HCT116 (cell line): ENCODE measurements around the gene CDHR5. TPM values are rescaled to one million over a fixed set of nuclear protein-coding genes. Genes with fewer than 3 reads are reported as not detected.
"Not testable (repeated sequence)": the region's sequence is repeated elsewhere in the genome, so short reads cannot be mapped to it uniquely, and the experiment has no call there.

Source experiments
- ATAC-seq: fragments of 200-7000 bp; cut with Tn5 transposase; 2 replicates; pipeline ENCODE4 v1.9.1; 2020; ENCODE audit warnings: mild to moderate bottlenecking, moderate library complexity
- BruUV-seq: library from RNA; stranded (reverse); fragments of 400-500 nt; replicated peaks from 2 replicates; lab custom pipeline; 2021; lab: Mats Ljungman, UMichigan
- CTCF ChIA-PET: fragments of 300-600 bp; sonication (Branson Sonifier 250); formaldehyde crosslinking; loops from one replicate; lab custom pipeline; 2021; ENCODE audit warnings: antibody characterized with exemption; lab: Charles Lee
- POLR2A ChIA-PET: fragments of 300-600, 350-600 bp; sonication (Branson Sonifier 250); formaldehyde crosslinking; loops from one replicate; lab custom pipeline; 2021; ENCODE audit warnings: antibody characterized with exemption; lab: Charles Lee
- RAD21 ChIA-PET, 2 experiments: fragments of 300-600 bp; sonication (Branson Sonifier 250); formaldehyde crosslinking; loops; one replicate each; lab custom pipeline; 2023; ENCODE audit warnings: low total read pairs in 2 of 2; ENCODE audit not compliant: uncharacterized antibody in 2 of 2, unreplicated experiment in 2 of 2, low non-redundant PET in 1 of 2; lab: Charles Lee
- DNase-seq: peaks from one replicate; pipeline ENCODE4 v3.0.0-alpha.2; 2010; ENCODE audit warnings: low read depth, low spot score
- H2AFZ ChIP-seq: fragments of 200-600 bp; shearing (Covaris generic), sonication (generic); 2 replicates; pipeline ENCODE4 v1.6.1; 2017; ENCODE audit warnings: low read depth, mixed run types, mixed read lengths, antibody characterized with exemption, low read length; ENCODE audit not compliant: poor library complexity, severe bottlenecking
- H3K27ac ChIP-seq: 2 replicates; pipeline ENCODE4 v1.5.1; 2012; ENCODE audit warnings: low read depth, low read length
- H3K27me3 ChIP-seq: fragments of 200-600 bp; sonication (generic); 2 replicates; pipeline ENCODE4 v1.6.1; 2016; ENCODE audit warnings: mixed run types, low read length, mixed read lengths; ENCODE audit not compliant: insufficient read depth
- H3K36me3 ChIP-seq, 2 experiments: fragments of 200-500 bp in 1 of 2; fragments of 200-600 bp in 1 of 2; sonication (Bioruptor generic) in 1 of 2; sonication (generic) in 1 of 2; 2 replicates each; pipeline versions ENCODE4 v1.5.1 to v1.6.1; 2014 to 2016; ENCODE audit warnings: low read length in 2 of 2, inconsistent platforms in 1 of 2, mixed read lengths in 1 of 2, mixed run types in 1 of 2; ENCODE audit not compliant: insufficient read depth in 2 of 2, control insufficient read depth in 1 of 2
- H3K4me1 ChIP-seq, 2 experiments: fragments of 200-600 bp in 1 of 2; sonication (generic) in 1 of 2; 2 replicates each; pipeline versions ENCODE4 v1.5.1 to v1.6.1; 2012 to 2017; ENCODE audit warnings: low read length in 2 of 2, inconsistent platforms in 1 of 2, mild to moderate bottlenecking in 1 of 2, mixed read lengths in 1 of 2, mixed run types in 1 of 2, moderate library complexity in 1 of 2; ENCODE audit not compliant: insufficient read depth in 2 of 2, control insufficient read depth in 1 of 2
- H3K4me2 ChIP-seq: fragments of 200-600 bp; sonication (generic); 2 replicates; pipeline ENCODE4 v1.6.1; 2017; ENCODE audit warnings: mixed run types, low read length, mixed read lengths
- H3K4me3 ChIP-seq, 2 experiments: fragments of 200-600 bp in 1 of 2; sonication (generic) in 1 of 2; replicated peaks in 1 of 2; 2 replicates each; pipeline ENCODE4 v1.5.1; 2011 to 2016; ENCODE audit warnings: low read length in 2 of 2, control low read depth in 1 of 2, low read depth in 1 of 2, mild to moderate bottlenecking in 1 of 2, mixed read lengths in 1 of 2, mixed run types in 1 of 2
- H3K79me2 ChIP-seq: fragments of 200-600 bp; sonication (generic); 2 replicates; pipeline ENCODE4 v1.6.1; 2017; ENCODE audit warnings: mild to moderate bottlenecking, mixed run types, low read length, moderate library complexity, mixed read lengths; ENCODE audit not compliant: insufficient read depth
- H3K9ac ChIP-seq: fragments of 200-600 bp; sonication (generic); 2 replicates; pipeline ENCODE4 v1.6.1; 2016; ENCODE audit warnings: low read length, mixed read lengths
- H3K9me2 ChIP-seq: fragments of 200-600 bp; sonication (generic), shearing (Covaris generic); 2 replicates; pipeline ENCODE4 v1.6.1; 2017; ENCODE audit warnings: mixed run types, mild to moderate bottlenecking, moderate library complexity; ENCODE audit not compliant: insufficient read depth
- H3K9me3 ChIP-seq, 2 experiments: fragments of 200-500 bp in 1 of 2; fragments of 200-600 bp in 1 of 2; sonication (Bioruptor generic) in 1 of 2; sonication (generic) in 1 of 2; 2 replicates each; pipeline ENCODE4 v1.6.1; 2014 to 2017; ENCODE audit warnings: low read length in 2 of 2, mixed read lengths in 2 of 2, inconsistent platforms in 1 of 2, low read depth in 1 of 2, mild to moderate bottlenecking in 1 of 2, mixed run types in 1 of 2, moderate library complexity in 1 of 2; ENCODE audit not compliant: control insufficient read depth in 1 of 2, insufficient read depth in 1 of 2
- H4K20me1 ChIP-seq: fragments of 200-600 bp; sonication (generic), shearing (Covaris generic); 2 replicates; pipeline ENCODE4 v1.6.1; 2017; ENCODE audit warnings: mixed run types, mild to moderate bottlenecking, moderate library complexity; ENCODE audit not compliant: insufficient read depth
- FOSL1 ChIP-seq: IDR thresholded peaks from 2 replicates; pipeline ENCODE4 v1.6.1; 2012; ENCODE audit warnings: low read depth
- POLR2A ChIP-seq: IDR thresholded peaks from 2 replicates; pipeline ENCODE4 v1.7.0; 2011; ENCODE audit warnings: borderline replicate concordance; ENCODE audit not compliant: insufficient read depth, insufficient read length; ENCODE audit errors: extremely low read depth
- ZFX ChIP-seq: fragments of 450-650 bp; IDR thresholded peaks from 2 replicates; pipeline ENCODE4 v1.6.1; 2017
- intact Hi-C: fragments of 100-400 bp; cut with micrococcal nuclease; formaldehyde crosslinking; loops from 2 replicates; pipeline ENCODE4 v1.10.0; 2022
- total RNA-seq: library from RNA; stranded (reverse); gene quantifications from one replicate; pipeline ENCODE4 v1.2.1, GENCODE V29; 2021; ENCODE audit not compliant: unreplicated experiment
- TF ChIP-seq, protein P1 (sequence below): IDR thresholded peaks from 2 replicates; pipeline ENCODE4 v1.6.1; 2012

CDHR5 gene
- total RNA-seq, 1 experiment from 2014 or later, result not detected

DNA sequence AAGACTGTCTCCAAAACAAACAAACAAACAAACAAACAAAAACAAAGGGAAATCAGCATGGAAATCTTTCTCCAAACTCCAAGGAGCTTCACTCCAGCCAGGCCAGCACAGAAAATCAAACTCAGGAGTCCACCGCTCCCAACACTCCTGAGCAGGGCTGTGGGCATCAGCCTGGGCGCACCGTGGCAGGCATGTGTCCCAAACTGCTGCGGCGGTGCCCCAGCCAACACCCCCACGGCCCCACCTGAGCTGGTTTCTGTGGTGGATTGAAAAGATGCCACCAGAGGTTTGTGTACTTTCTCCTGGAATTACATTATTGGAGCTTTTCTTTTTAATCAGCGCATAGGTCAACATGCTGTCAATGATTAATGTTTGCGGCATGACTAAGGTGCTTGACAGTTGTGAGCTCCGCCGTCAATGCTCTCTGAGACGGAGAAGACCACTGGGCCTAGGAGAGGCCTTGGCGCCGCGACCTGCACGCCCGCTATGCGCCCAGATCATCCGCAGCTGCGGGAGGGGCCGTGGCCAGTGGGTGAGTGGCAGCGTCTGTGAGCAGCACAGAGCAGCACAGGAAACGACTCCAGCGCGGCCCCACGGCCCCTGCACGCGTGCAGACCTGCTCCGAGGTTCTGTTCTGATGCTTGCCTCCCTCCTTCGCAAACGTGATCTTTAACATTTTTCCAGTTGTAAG lies 30.4 kb upstream of the CDHR5 start:
- Histone ChIP-seq H3K36me3 (peaks cover 0 to 2% of the 10 kb centered on the region in 2 experiments; a peak in 1 of 4 replicates), H3K4me3 (no peak overlapping the region), H3K9me3 (no peaks in the 10 kb centered on the region), H3K27ac (no peak overlapping the region), H3K4me2 (no peak overlapping the region), H2AFZ (no peak overlapping the region), H3K4me1 (no peaks in the 10 kb centered on the region), H3K79me2 (no peaks in the 10 kb centered on the region), H3K9me2 (no peaks in the 10 kb centered on the region), H4K20me1 (no peaks in the 10 kb centered on the region), H3K27me3 (no peaks in the 10 kb centered on the region), H3K9ac (no peak overlapping the region)
- intact Hi-C loops, result no loop called here
- ChIA-PET RAD21 (no interaction called here), CTCF (no interaction called here), POLR2A (no interaction called here)
- no TSS peak for BruUV-seq
- DNase-seq, result no peak
- ATAC-seq, result no peak
- TF ChIP-seq, protein P1, sequence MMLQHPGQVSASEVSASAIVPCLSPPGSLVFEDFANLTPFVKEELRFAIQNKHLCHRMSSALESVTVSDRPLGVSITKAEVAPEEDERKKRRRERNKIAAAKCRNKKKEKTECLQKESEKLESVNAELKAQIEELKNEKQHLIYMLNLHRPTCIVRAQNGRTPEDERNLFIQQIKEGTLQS, result no peak
- TF ChIP-seq ZFX, result no peak
- no peak for TF ChIP-seq FOSL1
- no peak for TF ChIP-seq POLR2A

DNA sequence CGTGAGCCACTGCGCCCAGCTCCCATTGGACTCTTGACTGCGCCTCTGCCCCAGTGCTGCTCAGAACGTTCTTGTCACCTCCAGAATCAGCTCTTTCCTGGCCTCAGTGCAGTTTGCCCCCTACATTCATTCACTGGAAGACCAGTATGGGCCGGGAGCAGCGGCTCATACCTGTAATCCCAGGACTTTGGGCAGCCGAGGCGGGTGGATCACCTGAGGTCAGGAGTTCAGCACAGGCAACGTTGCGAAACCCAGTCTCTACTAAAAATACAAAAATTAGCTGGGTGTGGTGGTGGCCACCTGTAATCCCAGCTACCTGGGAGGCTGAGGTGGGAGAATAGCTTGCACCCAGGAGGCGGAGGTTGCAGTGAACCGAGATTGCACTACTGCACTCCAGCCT lies 29.7 kb upstream of the CDHR5 start:
- intact Hi-C loops, result not testable (repeated sequence)

More for the DNA sequence above, 29.7 kb upstream of the CDHR5 start:
- H2AFZ ChIP-seq, BruUV-seq, H3K9me2 ChIP-seq, CTCF ChIA-PET, H3K4me3 ChIP-seq, H3K4me1 ChIP-seq, DNase-seq, H3K27me3 ChIP-seq, H3K36me3 ChIP-seq, POLR2A ChIA-PET, H3K79me2 ChIP-seq, RAD21 ChIA-PET, H3K9ac ChIP-seq, H4K20me1 ChIP-seq, H3K4me2 ChIP-seq, H3K27ac ChIP-seq, ATAC-seq, H3K9me3 ChIP-seq: not testable (repeated sequence)
